Measurements from ENCODE around the gene PEPD. TPM values are rescaled to one million over a fixed set of nuclear protein-coding genes. Genes with fewer than 3 reads are reported as not detected.

PEPD gene
- polyA plus RNA-seq, 5 donors, result 39.9 to 57.4 (median 43.1) TPM

- no peak for DNase-seq
Measured at GRCh38 chr19:33397536-33398360, 123.8 kb downstream of the PEPD start.

DNA sequence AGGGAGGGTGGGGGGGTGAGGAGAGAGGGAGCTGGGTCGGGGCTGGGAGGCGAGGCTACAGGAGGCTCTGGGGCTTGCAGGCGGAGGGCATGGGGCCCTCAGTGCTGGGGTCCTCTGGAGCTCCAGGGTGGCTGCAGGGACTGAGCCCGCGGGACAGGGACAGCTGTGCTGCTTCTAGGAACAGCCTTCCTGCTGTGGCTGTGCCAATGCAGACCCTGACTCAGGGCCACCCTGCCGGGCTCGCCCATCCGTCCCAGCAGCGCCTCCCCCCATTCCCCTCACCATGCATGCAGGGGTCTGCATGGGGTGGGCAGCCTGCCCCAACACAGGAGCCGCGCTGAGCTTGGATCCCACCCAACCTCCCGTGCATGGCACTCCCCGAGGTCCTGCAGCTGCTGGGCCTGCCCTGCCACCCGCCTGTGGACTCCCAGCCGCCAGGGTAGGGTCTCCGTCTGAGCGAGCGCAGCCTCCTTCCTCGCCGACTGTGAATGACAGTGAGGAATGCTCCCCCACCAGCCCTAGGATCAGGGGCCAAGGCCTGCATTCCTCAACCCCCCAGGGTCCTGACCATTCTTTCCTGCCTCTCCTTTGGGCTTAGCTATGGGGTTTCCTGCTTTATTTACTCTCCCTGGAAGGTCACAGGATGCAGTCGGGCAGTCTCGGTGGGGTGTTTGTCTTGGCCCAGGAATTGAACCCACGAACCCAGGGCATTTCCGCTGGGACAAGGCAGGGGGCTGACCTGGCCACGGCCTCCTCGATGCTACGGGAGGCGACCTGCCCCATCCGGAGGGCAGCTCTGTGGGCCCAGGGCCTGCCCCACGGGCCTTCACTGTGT is 124.7 kb downstream of the PEPD start:
- no peak for DNase-seq

DNA sequence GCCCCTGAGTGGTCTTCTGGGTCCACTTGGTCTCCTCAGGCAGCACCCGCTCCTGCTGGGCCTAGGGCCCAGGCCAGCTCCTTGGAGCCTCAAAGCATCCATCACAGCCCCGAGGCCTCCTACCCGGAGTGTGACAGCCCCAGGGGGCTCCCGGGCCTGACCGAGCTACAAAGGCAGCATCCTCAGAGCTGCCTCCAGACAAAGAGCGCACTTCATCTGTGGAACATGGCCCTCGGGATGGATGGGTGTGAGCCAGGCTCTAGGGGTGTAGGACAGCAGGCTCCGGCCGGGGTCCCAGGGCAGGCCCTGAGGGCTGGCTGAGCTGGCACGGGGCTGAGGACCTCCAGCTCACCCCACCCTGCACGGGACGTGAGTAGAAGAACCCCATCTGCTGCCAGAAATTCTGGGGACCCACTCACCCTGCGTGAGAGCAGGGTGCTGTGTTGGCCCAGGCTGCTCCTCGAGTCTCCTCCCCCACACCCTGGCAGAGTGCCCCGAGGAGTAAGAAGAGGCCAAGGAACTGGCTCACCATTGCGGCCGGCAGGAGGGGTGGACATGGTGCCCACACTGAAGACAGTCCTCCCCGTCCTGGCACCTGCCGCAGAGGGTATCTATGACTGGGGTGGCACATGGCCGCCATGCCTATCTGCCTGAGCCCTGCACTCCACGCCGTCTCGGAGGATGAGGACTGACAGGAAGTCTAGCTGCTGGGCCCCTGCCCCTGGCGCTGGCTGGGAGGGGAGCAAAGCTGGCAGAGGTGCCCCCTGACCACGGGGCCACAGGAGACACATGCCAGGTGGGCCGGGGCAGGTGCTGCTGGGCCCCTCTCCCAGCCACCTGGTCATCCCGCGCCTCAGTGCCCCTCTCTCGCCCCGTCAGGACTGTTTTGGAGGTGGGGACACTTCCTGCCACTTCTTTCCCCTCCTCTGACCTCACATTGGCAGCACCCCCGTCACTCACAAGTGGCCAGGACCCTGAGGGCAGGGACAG is 125.7 kb downstream of the PEPD start:
- no peak for DNase-seq

DNA sequence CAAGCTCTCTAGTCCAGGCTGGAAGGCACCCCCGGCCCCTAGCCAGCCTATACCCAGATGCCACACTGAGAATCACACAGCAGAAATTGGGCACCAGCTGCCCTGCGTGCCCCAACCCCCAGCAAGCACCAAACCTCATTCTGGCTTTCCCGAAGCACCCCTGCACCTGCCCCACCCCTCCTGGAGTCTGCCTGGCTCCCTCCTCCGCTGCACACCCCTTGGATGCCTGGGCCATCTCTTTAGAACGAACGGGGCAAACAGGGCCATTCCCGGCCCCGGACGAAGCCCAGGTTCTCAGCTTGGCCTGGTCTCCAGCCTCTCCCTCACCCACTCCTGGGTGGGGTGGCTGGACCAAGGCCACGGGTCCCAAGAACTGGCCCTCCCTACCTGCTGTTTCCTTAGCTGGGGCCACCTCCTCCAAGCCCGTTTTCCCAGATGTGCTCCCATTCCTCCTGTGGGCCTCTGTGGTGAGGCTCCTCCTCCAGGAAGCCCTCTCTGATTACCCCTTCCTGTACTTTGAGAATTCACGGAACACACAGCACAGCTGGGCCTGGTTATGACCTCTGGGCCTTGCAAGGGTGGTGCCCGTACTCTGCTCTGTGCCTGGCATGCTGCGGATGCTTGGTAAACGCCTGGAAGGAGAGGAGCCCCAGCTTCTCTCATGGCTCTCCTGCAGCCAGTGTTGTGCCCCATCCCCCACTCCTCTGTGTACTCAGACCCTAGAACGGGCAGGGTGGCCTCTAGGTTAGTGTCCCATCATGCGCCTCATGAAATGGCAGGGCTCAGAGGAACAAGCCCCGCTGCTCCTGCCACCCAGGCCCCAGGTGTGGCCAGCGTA is 126.6 kb downstream of the PEPD start:
- no peak for DNase-seq

DNA sequence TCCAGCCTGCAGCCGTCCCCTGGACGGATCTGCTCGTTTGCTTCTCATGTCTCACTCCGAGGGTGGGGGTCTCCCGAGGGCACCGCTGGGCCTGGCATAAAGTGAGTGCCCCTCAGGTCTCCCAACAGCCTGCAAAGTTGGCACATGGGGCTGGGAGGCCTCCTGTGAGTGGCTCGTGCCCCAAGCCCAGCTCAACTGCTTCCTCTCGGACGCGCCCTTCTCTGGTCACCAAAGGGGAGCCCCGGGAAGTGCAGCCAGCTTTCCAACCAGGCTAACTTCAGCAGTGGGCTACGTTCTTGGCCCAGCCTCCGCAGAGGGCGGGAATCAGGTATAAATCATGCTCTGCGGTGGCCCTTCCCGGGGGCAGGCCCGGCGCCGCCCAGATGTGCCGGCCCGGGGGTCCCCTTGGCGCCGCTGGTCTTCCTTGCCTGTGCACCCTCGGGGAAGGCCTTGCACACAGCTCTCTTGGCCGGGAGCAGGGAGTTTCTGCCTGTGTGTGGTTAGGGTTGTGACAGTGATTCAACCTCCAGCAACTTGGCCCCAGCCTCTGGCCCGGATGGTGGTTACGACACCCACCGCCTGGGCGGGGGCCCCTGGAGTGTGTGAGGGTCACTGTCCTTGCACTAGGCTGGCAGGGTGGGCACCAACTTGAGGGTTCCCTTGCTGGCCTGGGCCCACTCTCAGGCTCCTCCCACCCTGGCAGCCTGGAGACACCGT is 127.4 kb downstream of the PEPD start:
- DNase-seq, result no peak

GRCh38 chr19:33393286-33394005 is 128.1 kb downstream of the PEPD start:
- no peak for DNase-seq

GRCh38 chr19:33392341-33393285 is 129.0 kb downstream of the PEPD start:
- DNase-seq, result no peak

GRCh38 chr19:33391631-33392249 is 129.9 kb downstream of the PEPD start:
- DNase-seq, result no peak

DNA sequence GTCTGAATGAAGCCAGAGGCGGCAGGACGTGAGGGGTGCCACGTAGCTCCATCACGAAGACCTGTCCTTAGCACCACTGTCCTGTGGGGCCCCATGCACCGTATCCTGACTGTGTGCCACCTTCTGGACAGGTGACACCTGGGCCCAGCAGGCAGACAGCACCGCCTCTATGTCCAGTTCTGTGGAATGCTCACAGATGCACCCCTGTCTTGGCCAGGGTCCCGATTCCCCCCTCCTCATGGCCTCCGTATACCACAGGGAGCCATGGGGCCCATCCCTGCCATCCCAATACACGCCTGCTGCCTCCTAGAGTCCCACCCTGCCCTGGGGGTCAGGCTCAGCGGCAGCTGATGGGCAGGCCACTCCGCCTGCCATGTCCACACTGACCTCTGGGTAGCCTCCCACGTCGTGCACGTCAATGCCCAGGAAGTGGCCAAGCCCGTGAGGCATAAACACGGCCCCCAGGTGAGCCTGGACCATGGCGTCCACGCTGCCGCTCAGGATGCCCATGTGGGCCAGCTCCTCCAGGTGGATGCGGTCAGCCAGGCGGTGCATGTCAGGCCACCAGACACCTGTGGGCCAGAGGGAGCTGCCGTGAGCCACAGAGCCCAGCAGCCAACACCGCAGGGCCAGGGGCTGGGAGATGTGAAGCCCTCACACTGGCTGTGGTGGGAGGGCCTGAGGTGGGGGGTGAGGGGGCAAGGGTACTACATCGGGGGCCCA is 130.5 kb downstream of the PEPD start:
- no peak for DNase-seq

- DNase-seq, result peak; percentile 83 to 85
Measured at GRCh38 chr19:33390101-33390907, 131.3 kb downstream of the PEPD start.

DNA sequence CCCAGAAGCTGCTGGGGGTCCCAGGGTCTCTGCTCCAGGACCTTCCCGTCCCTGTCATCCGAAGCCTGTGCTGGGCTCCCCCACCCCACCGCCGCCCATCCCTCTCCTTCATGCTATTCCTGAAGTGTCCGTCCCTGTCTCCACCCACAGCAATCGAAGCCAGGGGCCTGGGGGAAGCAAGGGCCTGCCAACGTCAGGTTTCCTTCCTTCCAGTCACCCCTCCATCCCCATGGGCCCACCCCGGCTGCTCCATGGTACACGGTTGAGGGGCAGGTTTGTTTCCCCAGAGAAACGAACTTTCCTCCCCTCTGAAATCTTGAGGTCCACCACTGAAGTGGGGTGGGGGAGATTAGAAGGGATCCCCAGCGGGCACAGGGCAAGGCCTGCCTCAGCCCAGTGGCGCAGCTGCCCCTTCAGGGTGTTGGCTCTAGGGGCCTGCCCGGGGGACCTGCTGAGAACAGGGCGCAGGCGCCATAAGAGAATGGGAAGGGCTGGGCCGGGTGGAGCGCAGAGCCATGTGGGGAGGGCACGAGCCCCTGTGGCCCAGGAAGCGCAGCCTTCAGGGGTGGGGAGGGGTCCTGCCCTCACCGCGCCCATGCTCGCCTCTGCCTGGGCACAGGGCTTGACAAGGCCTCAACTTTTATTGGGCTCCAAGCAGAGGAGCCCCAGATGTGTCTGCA is 132.0 kb downstream of the PEPD start:
- DNase-seq, result no peak

DNA sequence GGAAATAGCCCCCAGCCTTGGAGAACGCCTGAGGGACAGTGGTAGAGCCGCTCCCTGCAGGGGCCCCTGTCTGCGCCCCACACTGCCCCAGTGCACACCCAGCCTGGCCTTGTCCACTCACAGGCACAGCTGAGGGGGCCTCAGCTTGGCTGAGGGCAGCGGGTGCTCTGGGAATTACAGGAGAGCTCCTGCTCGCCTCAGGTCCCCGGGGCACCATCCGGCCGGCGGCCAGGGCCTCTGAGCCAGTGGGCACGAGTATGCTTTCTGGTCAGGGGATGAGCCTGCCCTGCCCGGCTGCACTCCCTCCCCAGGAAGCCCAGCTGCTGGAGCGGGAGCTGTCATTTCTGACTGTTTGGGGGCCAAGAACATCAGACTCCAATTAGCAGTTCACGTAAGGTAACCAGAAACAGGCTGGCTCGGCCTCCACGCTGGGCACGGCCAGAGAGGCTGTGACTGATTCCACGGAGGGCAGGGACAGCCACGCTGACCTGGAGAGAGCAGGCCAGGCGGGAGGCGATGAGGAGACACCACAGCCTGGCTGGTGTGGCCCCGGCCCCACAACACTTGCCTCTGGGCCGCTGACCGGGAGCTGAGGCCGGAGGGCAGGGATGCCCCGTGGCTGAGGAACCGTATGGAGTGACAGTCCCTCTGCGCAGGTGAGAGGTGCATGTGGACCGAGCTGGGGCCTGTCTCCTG is 132.7 kb downstream of the PEPD start:
- DNase-seq, result no peak

- no peak for DNase-seq
Measured at GRCh38 chr19:33388231-33388724, 133.3 kb downstream of the PEPD start.

GRCh38 chr19:33387351-33388230 is 134.0 kb downstream of the PEPD start:
- DNase-seq, result no peak

Measured in right lung (tissue), 5 donors.